Measurements from ENCODE around the gene REEP6.
"Not testable (repeated sequence)": the region's sequence is repeated elsewhere in the genome, so short reads cannot be mapped to it uniquely, and the experiment has no call there.

Gene REEP6

GRCh38 chr19:1473085-1473851 lies 17.7 kb upstream of the REEP6 start:
- DNase-seq: no peak

- no peak for DNase-seq
These were observed 16.8 kb upstream of the REEP6 start for GRCh38 chr19:1474011-1474764.

GRCh38 chr19:1474765-1475351 lies 16.1 kb upstream of the REEP6 start:
- DNase-seq: no peak

- DNase-seq: no peak
These were observed 15.1 kb upstream of the REEP6 start for GRCh38 chr19:1475751-1476437.

GRCh38 chr19:1477056-1477455 lies 13.9 kb upstream of the REEP6 start:
- not testable (repeated sequence) for DNase-seq

GRCh38 chr19:1478934-1479707 lies 11.9 kb upstream of the REEP6 start, which contains the start of gene C19orf25:
TSS of gene C19orf25 (minus strand) at chr19:1479215. CDS start at chr19:1478903, 312 bp downstream.
- peak; percentile 93 for DNase-seq

GRCh38 chr19:1481224-1481892 lies 9.6 kb upstream of the REEP6 start:
- DNase-seq: no peak

- no peak for DNase-seq
These were observed 9.1 kb upstream of the REEP6 start for GRCh38 chr19:1481893-1482360.

GRCh38 chr19:1482361-1483130 lies 8.4 kb upstream of the REEP6 start:
- no peak for DNase-seq

GRCh38 chr19:1483131-1483978 lies 7.6 kb upstream of the REEP6 start:
- no peak for DNase-seq

GRCh38 chr19:1483979-1484428 lies 7.0 kb upstream of the REEP6 start:
- no peak for DNase-seq

GRCh38 chr19:1486720-1487575 lies 4.0 kb upstream of the REEP6 start:
- DNase-seq: no peak

GRCh38 chr19:1487576-1488281 lies 3.3 kb upstream of the REEP6 start:
- no peak for DNase-seq

GRCh38 chr19:1488282-1488601 lies 2.7 kb upstream of the REEP6 start:
- no peak for DNase-seq

GRCh38 chr19:1489463-1490310 lies 1.3 kb upstream of the REEP6 start:
- DNase-seq: no peak

GRCh38 chr19:1490311-1491113 lies 469 bp upstream of the REEP6 start, which contains the start of gene PCSK4:
TSS of gene PCSK4 (minus strand) at chr19:1490350. CDS start at chr19:1490346, 4 bp downstream.
- peak; percentile 96 for DNase-seq

Measured in stimulated activated CD4-positive, alpha-beta T cell treated with anti-CD3 and anti-CD28 coated beads, Interleukin-4, amount 100 ng/mL, for 1 hour (primary cell).